OCI-M2 (cell line): ENCODE measurements around the gene BCL7B.
A peak's percentile ranks its signal among the peaks of the same experiment; 100 is the strongest.
"Not testable (repeated sequence)": the region's sequence is repeated elsewhere in the genome, so short reads cannot be mapped to it uniquely, and the experiment has no call there.

Experiments used
- DNase-seq: peaks from one replicate; lab custom pipeline; 2025; ENCODE audit not compliant: unreplicated experiment; lab: John Stamatoyannopoulos, UW

The BCL7B gene

DNA sequence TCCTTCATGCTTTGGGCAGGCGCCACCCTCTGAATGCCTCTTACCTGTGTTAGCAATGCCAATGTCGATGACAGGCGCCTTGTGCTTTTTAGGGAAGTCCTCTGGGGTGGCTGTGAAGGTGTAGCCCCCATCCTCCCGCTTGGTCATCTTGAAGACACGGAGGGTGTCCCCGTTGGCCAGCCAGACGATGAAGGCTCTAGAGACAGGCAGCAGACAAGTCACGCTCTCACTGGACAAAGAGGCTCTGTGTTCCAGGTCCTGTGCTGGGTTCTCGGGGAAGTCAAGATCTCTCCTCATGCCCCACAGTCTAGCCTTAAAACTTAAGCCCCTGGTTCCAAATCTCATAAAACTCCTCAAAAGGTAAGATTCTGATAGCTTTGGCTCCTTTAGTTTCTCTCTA lies 15.8 kb upstream of the BCL7B start:
- no peak for DNase-seq

DNA sequence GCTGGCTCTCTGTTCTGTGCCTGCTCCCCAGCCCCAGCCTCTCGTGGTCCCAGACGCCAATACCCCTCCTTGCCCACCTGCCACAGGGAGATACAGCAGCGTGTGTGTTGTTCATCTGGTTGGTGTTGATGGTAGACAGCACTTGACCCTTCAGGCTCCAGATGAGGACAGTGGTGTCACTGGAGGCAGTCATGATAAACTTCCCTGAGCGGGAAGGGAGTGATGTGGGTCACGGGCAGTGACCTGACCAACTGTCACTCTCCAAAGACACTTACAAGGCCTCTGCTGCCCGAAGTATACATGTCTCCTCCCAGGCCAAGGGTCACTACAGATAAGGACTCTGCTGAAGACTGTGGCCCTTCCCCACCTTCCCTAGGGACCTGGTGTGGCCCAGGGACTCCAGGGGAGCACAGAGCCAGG lies 15.3 kb upstream of the BCL7B start:
- DNase-seq: no peak

DNA sequence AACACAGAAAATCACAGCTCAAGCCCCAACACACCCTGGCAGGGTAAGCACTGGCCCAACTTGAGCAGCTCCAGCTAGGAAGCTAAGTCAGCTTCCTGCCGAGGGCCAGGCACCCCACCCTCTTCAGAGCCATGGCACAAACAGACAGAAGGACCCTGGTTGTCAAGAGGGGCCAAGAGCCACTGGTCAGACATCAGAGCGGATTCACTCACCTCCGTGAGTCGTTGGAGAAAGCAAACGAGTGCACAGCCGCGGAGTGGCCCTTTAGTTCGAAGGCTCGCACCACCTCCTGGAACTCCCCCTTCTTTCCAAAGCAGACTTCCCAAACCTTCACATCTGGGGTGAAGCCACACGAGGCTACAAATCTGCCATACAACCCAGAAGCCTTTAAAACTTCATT lies 13.5 kb upstream of the BCL7B start:
- no peak for DNase-seq

DNA sequence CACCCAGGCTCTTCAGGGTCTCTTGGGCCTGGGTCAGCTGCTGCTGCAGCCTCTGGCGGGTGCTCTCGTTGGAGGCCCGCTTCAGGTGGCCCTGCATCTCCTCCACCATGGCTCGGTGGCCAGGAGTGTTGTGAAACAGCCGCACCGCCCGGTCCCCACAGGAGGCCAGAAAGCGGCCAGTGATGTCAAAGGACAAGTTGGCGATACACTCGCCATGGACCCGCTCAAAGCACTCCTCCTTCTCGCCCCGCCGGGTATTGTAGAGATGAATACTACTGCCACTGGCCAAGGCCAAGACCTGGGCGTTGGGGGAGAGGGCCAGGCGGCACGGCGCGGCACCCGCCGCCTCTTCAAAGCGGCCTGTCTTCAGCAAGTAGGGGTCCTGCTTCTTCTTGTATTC lies 13.0 kb upstream of the BCL7B start:
- no peak for DNase-seq

DNA sequence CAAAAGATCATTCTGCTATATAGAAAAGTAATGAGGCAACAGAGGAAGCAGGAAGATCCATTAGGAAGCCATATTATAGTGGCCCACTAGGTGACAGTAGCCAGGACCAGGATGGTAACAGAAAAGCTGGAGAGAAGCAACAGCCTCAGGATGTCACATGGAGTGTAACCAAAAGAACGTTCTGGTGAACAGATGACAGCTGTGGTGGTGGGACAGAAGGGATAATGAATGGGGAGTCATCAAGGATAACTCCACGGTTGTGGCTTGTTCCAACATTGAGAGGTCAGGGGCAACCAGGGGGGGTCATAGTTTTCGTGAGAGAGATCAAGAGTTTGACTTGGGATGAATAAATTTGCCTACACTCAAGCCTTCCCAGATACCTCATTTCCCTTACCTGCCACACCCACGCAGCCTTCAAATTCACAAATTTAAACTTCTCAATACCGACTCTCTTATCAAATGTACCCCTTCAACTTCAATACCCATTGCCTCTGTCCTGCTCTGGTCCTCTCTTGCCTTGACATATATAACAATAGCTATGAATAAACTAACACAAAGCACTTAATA lies 11.6 kb upstream of the BCL7B start:
- DNase-seq: no peak

DNA sequence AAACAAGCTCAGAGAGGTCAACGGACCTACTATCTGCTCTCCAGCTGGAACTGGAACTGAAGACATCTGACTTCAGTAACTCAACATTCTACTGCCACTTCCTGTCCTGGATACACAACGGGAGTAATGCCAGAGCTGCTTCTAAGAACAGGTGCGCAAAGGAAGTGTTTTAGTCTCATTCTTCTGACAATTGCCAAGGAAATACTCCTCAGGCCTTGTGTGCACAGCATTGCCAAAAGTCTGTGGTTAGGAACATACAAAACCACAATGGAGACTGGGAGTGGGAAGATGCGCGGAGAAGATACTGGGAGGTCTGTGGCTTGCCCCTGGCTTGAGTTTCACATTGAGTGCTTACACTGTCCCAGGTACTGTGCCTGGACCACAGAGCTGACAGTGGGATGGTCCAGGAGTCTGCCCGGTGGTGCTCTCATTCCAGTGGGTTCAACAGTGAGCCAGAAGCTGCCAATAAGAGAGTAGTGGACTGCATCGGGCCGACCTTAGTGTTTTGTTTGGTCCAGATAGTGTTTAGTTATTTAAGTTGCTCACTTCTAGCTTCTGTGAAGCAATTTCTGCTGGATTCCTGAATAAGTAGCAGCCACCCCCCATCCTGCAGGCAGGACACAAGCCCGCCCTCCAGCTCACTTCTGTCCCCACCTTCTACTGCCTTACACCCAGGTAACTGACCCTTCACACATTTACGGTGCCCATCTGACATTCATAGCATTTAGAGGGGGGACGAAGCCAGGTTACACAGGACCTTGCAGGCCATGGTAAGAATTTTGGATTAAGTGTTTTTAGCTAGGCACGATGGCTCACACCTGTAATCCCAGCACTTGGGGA lies 10.6 kb upstream of the BCL7B start:
- no peak for DNase-seq

DNA sequence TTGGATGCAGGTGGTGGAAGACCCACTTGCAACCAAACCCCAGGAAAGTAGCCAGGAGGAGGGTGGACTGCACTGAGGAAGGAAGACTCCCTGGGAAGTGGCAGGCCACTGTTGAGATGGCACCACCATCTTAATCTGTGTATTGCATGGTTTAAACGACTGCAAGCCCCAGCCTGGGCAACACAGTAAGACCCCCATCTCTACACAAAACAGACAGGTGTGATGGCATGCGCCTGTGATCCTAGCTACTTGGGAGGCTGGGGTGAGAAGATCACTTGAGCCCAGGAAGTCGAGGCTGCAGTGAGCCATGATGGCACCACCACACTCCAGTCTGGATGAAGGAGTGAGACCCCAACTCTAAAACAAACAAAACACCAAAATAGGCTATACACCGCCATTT lies 9.7 kb upstream of the BCL7B start:
- no peak for DNase-seq

DNA sequence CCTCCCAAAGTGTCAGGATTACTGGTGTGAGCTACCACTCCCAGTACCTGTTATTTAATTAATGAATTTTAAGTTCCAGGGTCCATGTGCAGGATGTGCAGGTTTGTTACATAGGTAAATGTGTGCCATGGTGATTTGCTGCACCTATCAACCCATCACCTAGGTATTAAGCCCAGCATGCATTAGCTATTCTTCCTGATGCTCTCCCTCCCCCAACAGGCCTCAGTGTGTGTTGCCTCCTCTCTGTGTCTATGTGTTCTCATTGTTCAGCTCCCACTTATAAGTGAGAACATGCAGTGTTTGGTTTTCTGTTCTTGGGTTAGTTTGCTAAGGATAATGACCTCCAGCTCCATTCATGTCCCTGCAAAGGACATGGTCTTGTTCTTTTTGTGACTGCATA lies 8.9 kb upstream of the BCL7B start:
- DNase-seq: not testable (repeated sequence)

DNA sequence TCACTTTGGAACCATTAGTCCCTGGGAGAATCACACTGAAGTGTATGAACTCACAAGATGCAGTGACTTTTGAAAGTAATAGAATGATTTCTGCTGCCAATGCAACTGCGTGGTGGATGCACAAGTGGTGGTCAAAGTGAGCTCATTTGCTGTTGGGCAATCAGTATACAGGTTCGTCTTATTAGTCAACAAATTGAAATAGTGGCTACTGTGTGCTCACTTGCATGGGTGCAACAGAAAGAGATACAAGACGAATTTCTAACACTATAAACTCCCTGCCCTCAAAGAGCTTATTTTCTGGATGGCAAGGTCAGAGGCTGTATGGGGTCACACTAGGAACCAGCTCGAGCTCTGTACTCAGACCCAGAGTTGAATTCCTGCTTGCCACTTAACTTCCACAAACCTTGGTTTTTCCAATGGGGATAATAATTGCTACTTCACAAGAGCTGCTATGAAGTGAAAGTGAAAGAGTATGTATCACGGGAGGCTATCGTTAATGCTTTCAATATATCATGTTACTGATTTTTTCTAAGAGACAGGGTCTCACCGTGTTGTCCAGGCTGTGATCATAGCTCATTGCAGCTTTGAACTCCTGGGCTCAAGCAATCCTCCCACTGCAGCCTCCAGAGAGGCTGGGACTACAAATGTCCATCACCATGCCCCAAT lies 8.3 kb upstream of the BCL7B start:
- no peak for DNase-seq

DNA sequence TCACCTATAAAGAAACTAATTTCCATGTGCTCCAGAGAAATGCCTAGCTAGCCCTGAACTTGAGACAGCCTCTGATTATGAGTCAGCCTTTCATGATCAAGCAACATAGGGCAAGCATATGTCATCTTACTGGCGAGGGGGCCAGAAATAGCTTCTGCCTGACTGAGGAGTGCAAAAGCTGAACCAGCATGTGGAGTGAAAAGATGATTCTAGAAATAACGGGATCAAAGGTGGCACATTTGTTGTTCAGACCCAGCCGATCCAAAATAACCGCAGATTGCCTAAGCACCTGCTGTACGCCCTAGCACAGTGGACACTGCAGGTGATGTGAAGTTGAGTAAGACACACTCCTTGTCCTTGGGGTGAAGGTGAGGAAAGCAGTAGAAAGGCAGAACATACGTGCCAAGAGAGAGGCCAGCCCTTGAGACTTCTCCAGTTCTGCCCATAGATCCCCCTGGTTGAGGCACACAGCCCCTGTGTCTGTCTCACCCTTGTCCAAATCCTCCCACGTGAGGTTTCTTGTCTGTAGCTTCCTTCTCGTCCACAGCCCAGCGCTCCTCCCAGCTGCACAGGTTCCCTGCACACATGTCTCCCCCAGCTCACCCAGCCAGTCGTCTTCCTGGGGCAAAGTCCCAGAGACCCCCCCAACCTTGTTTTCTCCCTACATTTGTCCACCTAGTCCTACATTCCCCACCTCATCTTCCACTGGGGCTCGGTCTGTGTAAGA lies 2.8 kb upstream of the BCL7B start:
- DNase-seq: no peak

DNA sequence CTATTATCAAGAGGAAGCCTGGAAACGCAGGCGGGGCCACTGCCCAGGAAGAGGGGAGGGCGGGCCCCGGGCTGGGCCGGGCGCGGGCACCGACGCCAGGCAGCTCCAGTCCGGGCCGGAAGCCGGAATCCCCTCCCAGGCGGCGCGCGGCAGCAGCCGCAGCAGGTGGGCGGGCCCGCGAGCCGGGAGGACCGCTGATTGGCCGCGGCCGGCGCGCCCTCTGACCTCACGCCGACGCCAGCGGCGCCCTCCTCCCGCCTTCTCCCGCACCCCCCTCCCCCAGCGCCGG lies 438 bp downstream of the BCL7B start:
- DNase-seq: peak; percentile 41

DNA sequence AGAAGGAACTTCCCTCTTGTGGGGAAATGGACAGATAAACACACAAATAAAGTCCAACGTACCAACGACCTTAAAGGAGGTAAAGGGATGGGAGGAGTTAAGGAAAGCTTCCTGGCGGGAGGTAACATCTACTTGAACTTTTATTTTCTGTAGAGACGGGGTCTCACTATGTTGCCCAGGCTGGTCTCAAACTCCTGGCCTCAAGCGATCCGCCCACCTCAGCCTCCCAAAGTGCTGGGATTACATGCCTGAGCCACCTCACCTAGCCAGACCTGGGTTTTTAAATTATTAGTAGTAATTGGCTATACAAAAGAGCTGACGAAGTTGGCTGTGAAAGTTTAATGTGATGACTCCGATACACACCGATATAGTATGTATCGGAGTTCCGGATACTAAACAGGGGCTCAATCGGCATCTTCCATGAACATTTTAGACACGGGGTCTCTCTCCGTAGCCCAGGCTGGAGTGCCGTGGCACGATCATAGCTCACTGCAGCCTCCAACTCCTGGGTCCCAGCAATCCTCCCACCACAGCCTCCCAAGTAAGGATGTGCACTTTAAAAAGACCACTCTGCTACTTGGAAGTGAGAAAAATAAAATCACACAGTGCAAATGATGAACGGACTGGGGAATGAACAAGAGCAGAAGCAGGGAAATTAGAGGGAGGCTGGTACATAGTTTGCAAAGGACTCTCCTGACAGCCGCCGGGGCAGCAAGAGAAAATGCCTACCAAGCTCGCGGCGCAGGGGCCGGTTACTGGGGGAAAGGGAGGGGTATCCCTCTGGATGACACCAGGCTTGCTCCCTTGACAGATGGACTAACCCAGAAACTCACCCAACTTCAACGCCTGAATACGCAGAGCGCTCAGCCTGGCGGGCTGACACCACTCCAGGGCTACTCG lies 1.0 kb downstream of the BCL7B start:
- no peak for DNase-seq

DNA sequence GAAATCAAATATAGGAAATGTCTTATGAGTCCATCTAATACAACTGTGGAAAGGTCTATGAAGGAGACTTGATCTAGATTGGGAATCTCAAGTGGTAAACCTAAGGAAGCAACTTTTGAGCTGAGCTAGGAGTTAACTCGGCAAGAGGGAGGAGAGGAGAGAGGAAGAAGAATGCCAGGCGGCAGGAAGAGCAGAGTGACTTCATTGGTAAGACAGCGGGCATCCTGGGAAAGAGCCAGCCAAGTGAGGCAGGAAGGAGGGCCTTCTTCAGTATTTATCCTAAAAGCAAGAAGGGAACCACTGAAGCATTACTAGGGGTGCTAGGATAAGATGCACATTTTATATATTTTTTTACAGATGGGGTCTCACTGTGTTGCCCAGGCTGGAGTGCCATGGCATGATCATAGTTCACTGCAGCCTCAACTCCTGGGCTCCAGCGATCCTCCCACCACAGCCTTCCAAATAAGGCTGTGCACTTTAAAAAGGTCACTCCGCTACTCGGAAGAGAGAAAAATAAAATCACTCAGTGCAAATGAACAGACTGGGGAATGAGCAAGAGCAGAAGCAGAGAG lies 2.0 kb downstream of the BCL7B start:
- no peak for DNase-seq

DNA sequence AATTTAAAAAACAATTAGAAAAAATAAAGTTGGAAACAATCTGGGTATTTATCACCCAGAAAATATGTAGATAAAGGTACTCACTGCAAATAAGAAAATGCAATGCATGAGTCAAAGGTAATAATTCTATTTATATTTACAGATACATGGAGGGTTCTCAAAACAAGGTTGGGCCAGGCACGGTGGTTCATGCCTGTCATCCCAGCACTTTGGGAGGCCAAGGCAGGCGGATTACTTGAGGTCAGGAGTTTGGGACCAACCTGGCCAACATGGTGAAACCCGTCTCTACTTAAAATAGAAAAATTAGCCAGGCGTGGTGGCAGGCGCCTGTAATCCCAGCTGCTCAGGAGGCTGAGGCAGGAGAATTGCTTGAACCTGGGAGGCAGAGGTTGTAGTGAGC lies 7.4 kb downstream of the BCL7B start:
- DNase-seq: not testable (repeated sequence)

DNA sequence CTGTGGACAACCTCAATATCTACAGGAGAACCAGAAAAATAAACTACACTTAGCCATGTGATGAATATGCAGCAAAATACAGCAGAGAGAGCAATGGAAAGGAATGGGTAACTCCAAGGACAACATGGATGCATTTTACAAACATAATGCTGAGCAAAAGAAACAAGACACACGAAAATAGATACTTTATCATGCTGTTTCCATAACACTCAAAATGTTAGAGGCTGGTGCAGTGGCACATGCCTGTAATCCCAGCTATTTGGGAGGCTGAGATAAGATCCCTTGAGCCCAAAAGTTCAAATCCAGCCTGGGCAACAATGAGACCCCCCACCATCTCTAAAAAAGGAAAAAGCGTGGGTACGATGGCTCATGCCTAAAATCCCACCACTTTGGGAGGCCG lies 8.3 kb downstream of the BCL7B start:
- DNase-seq: no peak

DNA sequence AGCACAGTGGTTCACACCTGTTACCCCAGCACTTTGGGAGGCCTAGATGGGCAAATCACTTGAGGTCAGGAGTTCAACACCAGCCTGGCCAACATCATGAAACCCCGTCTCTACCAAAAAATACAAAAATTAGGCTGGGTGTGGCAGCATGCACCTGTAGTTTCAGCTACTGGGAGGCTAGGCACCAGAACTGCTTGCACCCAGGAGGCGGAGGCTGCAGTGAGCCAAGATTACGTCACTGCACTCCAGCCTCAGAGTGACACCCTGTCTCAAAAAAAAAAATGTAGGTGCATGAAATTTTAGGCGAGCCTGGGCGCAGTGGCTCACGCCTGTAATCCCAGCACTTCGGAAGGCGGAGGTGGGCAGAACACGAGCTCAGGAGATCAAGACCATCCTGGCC lies 9.6 kb downstream of the BCL7B start:
- DNase-seq: no peak

DNA sequence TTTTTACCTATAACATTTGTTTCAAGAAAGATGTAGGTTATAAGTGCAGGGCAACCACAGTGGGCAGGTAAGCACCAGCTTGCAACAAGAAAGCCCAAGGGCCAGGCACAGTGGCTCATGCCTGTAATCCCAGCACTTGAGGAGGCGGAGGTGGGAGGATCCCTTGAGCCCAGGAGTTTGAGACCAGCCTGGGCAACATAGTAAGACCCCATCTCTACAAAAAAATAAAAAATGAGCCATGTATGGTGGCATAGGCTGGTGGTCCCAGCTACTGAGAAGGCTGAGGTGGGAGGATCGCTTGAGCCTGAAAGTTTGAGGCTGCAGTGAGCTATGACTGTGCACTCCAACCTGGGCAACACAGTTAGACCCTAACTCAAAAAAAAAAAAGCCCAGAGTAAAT lies 12.8 kb downstream of the BCL7B start:
- no peak for DNase-seq

DNA sequence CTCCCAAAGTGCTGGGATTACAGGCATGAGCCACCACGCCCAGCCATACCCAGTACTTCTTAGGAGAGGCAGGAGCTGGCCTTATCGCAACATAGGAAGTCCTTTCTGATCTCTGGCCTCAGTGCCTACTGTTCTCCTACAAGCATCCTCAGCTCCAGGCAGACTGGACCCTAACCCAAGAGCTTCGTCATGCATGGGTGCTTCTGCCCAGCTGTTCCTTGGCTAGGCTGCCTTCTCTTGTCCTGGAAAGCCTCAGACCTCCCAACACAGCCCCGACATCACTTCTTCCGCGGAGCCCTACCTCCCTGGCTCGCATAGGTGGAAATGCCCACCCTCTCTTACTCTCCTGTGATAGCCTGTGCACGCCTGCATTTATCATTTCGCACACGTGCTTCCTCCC lies 15.8 kb downstream of the BCL7B start:
- DNase-seq: no peak

DNA sequence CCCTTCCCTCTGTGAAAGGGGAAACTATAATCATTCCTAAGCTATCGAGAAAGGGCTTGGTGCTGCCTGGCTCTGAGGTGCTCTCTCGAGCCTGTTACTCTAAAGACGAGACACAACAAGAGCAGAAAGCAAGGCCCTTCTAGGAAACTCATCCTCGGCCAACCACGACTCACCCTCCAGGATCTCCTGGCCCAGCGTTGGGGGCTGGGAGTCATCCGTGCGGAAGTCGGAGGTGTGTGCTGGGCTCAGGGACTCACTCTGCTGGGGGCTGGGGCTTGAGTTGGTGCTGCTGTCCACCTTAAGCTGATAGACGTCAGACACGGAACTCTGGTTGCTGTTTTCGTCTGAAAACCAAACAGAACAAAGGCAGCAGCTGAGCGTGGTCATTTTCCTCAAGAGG lies 17.8 kb downstream of the BCL7B start:
- no peak for DNase-seq

DNA sequence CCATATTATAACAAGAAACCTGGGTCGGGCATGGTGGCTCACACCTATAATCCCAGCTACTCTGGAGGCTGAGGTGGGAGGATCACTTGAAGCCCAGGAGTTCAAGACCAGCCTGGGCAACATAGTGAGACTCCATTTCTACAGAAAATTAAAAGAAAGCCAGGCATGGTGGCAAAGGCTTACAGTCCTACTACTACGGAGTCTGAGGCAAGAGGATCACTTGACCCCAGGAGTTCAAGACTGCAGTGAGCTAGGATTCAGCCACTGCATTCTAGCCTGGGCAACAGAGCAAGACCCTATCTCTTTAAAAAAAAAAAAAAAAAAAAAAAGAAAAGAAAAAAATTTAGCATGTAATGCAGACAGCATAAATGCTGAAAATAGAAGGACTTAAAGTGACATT lies 19.0 kb downstream of the BCL7B start:
- not testable (repeated sequence) for DNase-seq

DNA sequence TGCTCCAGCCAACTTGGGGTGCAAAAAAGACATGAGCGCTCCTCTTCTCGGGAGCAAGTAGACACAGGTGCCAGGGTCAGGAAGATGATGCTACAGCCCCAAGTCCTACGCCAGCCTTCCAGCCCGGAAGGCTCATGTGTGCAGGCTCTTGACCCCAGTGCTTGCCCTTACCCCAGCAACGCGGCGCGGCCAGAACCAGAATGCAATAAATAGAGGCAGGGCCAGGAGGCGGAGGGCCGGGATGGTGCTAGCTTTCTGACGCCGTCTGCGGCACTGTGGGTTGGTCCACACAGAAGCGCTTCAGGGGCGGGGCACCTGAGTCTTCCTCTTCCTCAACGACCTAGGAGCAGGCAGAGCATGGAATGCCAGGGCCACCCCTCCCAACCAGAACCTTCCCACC lies 20.4 kb downstream of the BCL7B start:
- DNase-seq: no peak
